MM.1S (cell line): Measurements from ENCODE around the gene HDLBP.

Source experiments
- DNase-seq: peaks from one replicate; pipeline ENCODE4 v3.0.0-alpha.2; 2015
- H2AFZ ChIP-seq: fragments of 300-600 bp; sonication (generic); 2 replicates; pipeline ENCODE4 v1.6.0; 2016; ENCODE audit warnings: antibody characterized with exemption, low read length
- H3F3A ChIP-seq: fragments of 300-600 bp; sonication (generic); 2 replicates; pipeline ENCODE4 v1.6.1; 2016; ENCODE audit warnings: mild to moderate bottlenecking, antibody characterized with exemption, low read length, moderate library complexity, mixed read lengths; ENCODE audit not compliant: insufficient read depth
- H3K27ac ChIP-seq: fragments of 300-600 bp; sonication (generic); 2 replicates; pipeline ENCODE4 v1.5.1; 2016; ENCODE audit warnings: mild to moderate bottlenecking, low read length
- H3K27me3 ChIP-seq: fragments of 300-600 bp; sonication (generic); replicated peaks from 2 replicates; pipeline ENCODE4 v1.6.0; 2016; ENCODE audit warnings: low read length; ENCODE audit not compliant: insufficient read depth
- H3K36me3 ChIP-seq: fragments of 300-600 bp; sonication (generic); replicated peaks from 2 replicates; pipeline ENCODE4 v1.6.1; 2016; ENCODE audit warnings: mild to moderate bottlenecking, low read length, mixed read lengths; ENCODE audit not compliant: insufficient read depth
- H3K4me1 ChIP-seq: fragments of 300-600 bp; sonication (generic); 2 replicates; pipeline ENCODE4 v1.6.1; 2016; ENCODE audit warnings: low read length, mixed read lengths
- H3K4me2 ChIP-seq: fragments of 300-600 bp; sonication (generic); 2 replicates; pipeline ENCODE4 v1.6.0; 2016; ENCODE audit warnings: low read depth, low read length
- H3K4me3 ChIP-seq: fragments of 300-600 bp; sonication (generic); 2 replicates; pipeline ENCODE4 v1.5.1; 2016; ENCODE audit warnings: low read length, mixed read lengths
- H3K79me2 ChIP-seq: fragments of 300-600 bp; sonication (generic); 2 replicates; pipeline ENCODE4 v1.6.1; 2016; ENCODE audit warnings: mixed run types, low read length, mixed read lengths
- H3K9ac ChIP-seq: fragments of 300-600 bp; sonication (generic); 2 replicates; pipeline ENCODE4 v1.6.1; 2016; ENCODE audit warnings: low read length, mixed read lengths
- H3K9me2 ChIP-seq: fragments of 300-600 bp; sonication (generic); replicated peaks from 2 replicates; pipeline ENCODE4 v1.6.1; 2016; ENCODE audit warnings: mild to moderate bottlenecking, low read length, mixed read lengths; ENCODE audit not compliant: insufficient read depth
- H3K9me3 ChIP-seq: fragments of 300-600 bp; sonication (generic); replicated peaks from 2 replicates; pipeline ENCODE4 v1.6.1; 2016; ENCODE audit warnings: mild to moderate bottlenecking, low read length, mixed read lengths; ENCODE audit not compliant: insufficient read depth
- H4K20me1 ChIP-seq: fragments of 300-600 bp; sonication (generic); 2 replicates; pipeline ENCODE4 v1.6.1; 2016; ENCODE audit warnings: mild to moderate bottlenecking, low read length, moderate library complexity, mixed read lengths; ENCODE audit not compliant: insufficient read depth
- EZH2 ChIP-seq: fragments of 300-600 bp; sonication (generic); optimal IDR thresholded peaks from 2 replicates; pipeline ENCODE3; 2017; ENCODE audit warnings: low read depth, mild to moderate bottlenecking, antibody characterized with exemption, low read length, mixed read lengths
- EZH2phosphoT487 ChIP-seq: fragments of 300-600 bp; sonication (generic); IDR thresholded peaks from 2 replicates; pipeline ENCODE4 v1.6.1; 2018; ENCODE audit warnings: antibody characterized with exemption, low read length
- TF ChIP-seq, protein P1 (sequence below): fragments of 300-600 bp; sonication (generic); IDR thresholded peaks from 2 replicates; pipeline ENCODE4 v1.5.1; 2016; ENCODE audit warnings: antibody characterized with exemption, low read length, mixed read lengths

The HDLBP gene

DNA sequence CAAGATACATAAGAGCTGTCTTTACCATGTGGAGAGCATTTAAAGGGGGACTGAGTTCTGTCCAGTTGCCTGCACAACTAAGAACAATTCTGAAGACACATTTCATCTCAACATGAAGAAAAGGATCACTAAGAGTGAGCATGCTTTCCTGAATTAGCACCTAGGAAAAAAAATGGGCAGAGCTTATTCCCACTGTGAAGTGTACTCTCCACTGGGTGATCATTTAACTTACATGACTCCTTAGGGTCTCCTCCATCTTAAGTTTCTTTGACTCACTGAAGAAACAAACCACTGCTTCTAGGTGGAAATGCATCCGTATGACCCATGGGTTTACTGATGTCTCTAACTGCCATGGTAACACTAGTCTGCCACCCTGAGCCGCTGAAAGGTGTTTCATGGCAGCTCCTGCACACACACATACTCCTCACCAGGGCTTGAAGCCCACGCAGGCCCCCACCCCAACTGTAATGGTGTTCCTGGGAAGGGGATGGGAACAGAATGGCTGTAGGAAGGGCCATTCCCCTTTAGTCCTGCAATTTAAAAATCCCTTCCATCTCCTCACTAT lies 27.1 kb downstream of the HDLBP start:
- H3K4me2 ChIP-seq: no peak overlapping the region
- TF ChIP-seq, protein P1, sequence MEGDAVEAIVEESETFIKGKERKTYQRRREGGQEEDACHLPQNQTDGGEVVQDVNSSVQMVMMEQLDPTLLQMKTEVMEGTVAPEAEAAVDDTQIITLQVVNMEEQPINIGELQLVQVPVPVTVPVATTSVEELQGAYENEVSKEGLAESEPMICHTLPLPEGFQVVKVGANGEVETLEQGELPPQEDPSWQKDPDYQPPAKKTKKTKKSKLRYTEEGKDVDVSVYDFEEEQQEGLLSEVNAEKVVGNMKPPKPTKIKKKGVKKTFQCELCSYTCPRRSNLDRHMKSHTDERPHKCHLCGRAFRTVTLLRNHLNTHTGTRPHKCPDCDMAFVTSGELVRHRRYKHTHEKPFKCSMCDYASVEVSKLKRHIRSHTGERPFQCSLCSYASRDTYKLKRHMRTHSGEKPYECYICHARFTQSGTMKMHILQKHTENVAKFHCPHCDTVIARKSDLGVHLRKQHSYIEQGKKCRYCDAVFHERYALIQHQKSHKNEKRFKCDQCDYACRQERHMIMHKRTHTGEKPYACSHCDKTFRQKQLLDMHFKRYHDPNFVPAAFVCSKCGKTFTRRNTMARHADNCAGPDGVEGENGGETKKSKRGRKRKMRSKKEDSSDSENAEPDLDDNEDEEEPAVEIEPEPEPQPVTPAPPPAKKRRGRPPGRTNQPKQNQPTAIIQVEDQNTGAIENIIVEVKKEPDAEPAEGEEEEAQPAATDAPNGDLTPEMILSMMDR: no peak
- no peak for TF ChIP-seq EZH2phosphoT487
- no peaks in the 10 kb centered on the region for H3K9me3 ChIP-seq
- H3K36me3 ChIP-seq: no peaks in the 10 kb centered on the region
- no peaks in the 10 kb centered on the region for H3K9me2 ChIP-seq
- no peak overlapping the region for H3K27ac ChIP-seq
- DNase-seq: no peak
- peaks cover 95% of the 10 kb centered on the region for H3K79me2 ChIP-seq
- H2AFZ ChIP-seq: no peak overlapping the region
- no peak overlapping the region for H3K4me3 ChIP-seq
- H3K27me3 ChIP-seq: no peaks in the 10 kb centered on the region
- H4K20me1 ChIP-seq: no peaks in the 10 kb centered on the region
- no peaks in the 10 kb centered on the region for H3F3A ChIP-seq
- no peak overlapping the region for H3K9ac ChIP-seq
- peaks cover 3% of the 10 kb centered on the region; the same call in 1 of the 2 replicates for H3K4me1 ChIP-seq

DNA sequence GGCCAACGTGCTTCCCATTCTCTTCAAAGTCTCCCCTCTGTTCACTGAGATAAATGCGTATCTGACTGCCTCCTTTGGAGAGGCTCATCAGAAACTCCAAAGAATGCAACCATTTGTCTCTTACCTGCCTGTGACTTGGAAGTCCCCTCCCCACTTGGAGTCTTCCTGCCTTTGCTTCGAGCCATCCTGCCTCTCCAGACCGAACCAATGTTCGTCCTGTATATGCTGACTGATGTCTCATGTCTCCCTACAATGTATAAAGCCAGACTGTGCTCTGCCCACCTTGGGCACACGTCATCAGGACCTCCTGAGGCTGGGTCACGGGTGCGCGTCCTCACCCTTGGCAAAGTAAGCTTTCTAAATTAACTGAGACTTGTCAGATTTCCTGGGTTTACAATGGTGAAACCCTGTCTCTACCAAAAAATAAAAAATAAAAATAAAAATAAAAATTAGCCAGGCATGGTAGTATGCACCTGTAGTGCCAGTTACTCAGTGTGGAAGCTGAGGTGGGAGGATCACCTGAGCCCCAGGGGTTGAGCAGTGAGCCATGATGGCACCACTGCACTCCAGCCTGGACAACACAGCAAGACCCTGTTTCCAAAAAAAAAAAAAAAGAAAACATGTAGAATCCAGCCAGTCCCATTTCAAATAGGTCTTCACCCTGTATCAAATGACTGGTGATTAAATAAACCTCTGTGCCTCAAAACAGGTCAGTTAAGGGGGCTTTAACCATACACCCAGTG lies 29.0 kb downstream of the HDLBP start:
- H4K20me1 ChIP-seq: no peaks in the 10 kb centered on the region
- H3K9me2 ChIP-seq: no peaks in the 10 kb centered on the region
- no peak for DNase-seq
- no peaks in the 10 kb centered on the region for H3K9me3 ChIP-seq
- TF ChIP-seq EZH2phosphoT487: no peak
- no peak for TF ChIP-seq EZH2
- TF ChIP-seq, protein P1: no peak
- H3K27ac ChIP-seq: no peak overlapping the region
- H3K9ac ChIP-seq: no peak overlapping the region
- H3K27me3 ChIP-seq: no peaks in the 10 kb centered on the region
- H3K4me1 ChIP-seq: no peaks in the 10 kb centered on the region
- no peak overlapping the region for H2AFZ ChIP-seq
- H3K36me3 ChIP-seq: no peaks in the 10 kb centered on the region
- no peak overlapping the region for H3K4me2 ChIP-seq
- peaks cover 1% of the 10 kb centered on the region; the same call in 1 of the 2 replicates for H3F3A ChIP-seq
- H3K79me2 ChIP-seq: peaks cover 93% of the 10 kb centered on the region
- no peak overlapping the region for H3K4me3 ChIP-seq

- Histone ChIP-seq H3K4me1 (peaks cover 4% of the 10 kb centered on the region), H3K9me3 (no peaks in the 10 kb centered on the region), H3F3A (peaks cover 7% of the 10 kb centered on the region), H3K27me3 (no peaks in the 10 kb centered on the region), H3K79me2 (peaks cover 92% of the 10 kb centered on the region), H3K4me2 (no peak overlapping the region), H3K9ac (no peak overlapping the region), H4K20me1 (no peaks in the 10 kb centered on the region), H3K9me2 (no peaks in the 10 kb centered on the region), H3K36me3 (no peaks in the 10 kb centered on the region), H3K27ac (no peak overlapping the region), H3K4me3 (no peak overlapping the region), H2AFZ (no peak overlapping the region)
- no peak for DNase-seq
- TF ChIP-seq EZH2phosphoT487 (no peak), EZH2 (no peak)
- TF ChIP-seq, protein P1: no peak
These were observed 29.9 kb downstream of the HDLBP start for GRCh38 chr2:241285596-241285995.
